BE2C (cell line): ENCODE measurements around the gene HTR7.

Source experiments
- DNase-seq: peaks from one replicate; pipeline ENCODE4 v3.0.0-alpha.2; 2020
- H3K27me3 ChIP-seq: fragments of 250-450 bp; sonication (Bioruptor Pico); 2 replicates; pipeline ENCODE4 v1.5.1; 2020; ENCODE audit warnings: mild to moderate bottlenecking
- H3K36me3 ChIP-seq: fragments of 250-450 bp; sonication (Bioruptor Pico); 2 replicates; pipeline ENCODE4 v1.5.1; 2020; ENCODE audit warnings: mild to moderate bottlenecking
- H3K4me1 ChIP-seq: fragments of 250-450 bp; sonication (Bioruptor Pico); 2 replicates; pipeline ENCODE4 v1.5.1; 2020
- H3K4me3 ChIP-seq: 2 replicates; pipeline ENCODE4 v1.5.1; 2011; ENCODE audit warnings: low read depth, low read length
- H3K9me3 ChIP-seq: fragments of 250-450 bp; sonication (Bioruptor Pico); 2 replicates; pipeline ENCODE4 v1.5.1; 2020
- CTCF ChIP-seq: IDR thresholded peaks from 2 replicates; pipeline ENCODE4 v1.5.1; 2012; ENCODE audit warnings: mild to moderate bottlenecking, low read depth, low read length

The HTR7 gene

GRCh38 chr10:90855126-90855525 is 2.7 kb downstream of the HTR7 start:
- H3K4me3 ChIP-seq = no peak overlapping the region
- no peaks in the 10 kb centered on the region for H3K36me3 ChIP-seq

GRCh38 chr10:90849956-90850749 is 7.7 kb downstream of the HTR7 start:
- Histone ChIP-seq H3K4me1 (no peaks in the 10 kb centered on the region), H3K36me3 (no peaks in the 10 kb centered on the region), H3K27me3 (peaks cover 17% of the 10 kb centered on the region), H3K9me3 (no peaks in the 10 kb centered on the region), H3K4me3 (no peak overlapping the region)
- DNase-seq = no peak
- no peak for TF ChIP-seq CTCF

More at GRCh38 chr10:90855126-90855525, 2.7 kb downstream of the HTR7 start:
- no peaks in the 10 kb centered on the region; the same call in 1 of the 2 replicates for H3K9me3 ChIP-seq
- DNase-seq = no peak
- H3K4me1 ChIP-seq = no peaks in the 10 kb centered on the region
- TF ChIP-seq CTCF = no peak
- H3K27me3 ChIP-seq = peaks cover 65% of the 10 kb centered on the region

DNA sequence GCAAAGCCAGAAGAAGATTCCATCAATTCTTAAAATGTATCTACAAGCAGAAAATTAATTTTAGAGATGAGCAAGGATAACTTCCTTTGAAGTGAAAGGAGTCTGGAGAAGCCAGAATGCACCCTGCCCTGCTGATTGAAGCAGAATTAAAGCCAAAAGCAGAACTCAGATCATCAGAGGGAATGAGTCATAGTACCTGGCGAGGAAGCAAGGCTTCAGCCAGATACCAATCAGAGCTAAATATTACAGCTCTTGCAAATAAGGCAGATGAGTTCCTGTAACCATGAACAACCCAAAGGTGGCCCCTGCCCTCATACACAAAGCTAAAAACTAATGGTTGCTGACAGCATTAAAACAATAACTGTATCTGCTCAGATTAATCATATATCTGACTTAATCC is 10.4 kb downstream of the HTR7 start:
- TF ChIP-seq CTCF = no peak
- Histone ChIP-seq H3K27me3 (peaks cover 4% of the 10 kb centered on the region; the same call in 1 of the 2 replicates), H3K9me3 (no peaks in the 10 kb centered on the region), H3K4me1 (no peaks in the 10 kb centered on the region), H3K36me3 (no peaks in the 10 kb centered on the region), H3K4me3 (no peak overlapping the region)
- DNase-seq = peak; percentile 15

DNA sequence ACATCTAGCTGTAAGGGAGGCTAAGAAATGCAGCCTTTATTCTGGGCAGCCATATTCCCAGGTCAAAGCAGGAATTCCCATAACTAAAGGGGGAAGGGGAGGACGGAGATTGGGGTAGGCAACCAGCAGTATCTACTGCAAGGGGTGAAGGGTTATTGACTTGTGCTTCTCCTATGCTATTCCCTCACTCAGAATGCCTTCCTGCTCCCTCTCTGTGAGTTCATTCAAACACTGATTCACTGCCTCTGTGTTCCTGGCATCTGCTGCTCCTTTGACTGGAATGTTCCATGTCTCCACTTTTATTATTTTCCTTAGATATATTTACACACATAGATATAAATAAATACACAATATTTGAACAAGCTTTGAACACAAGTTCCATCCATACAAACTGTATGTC is 11.1 kb downstream of the HTR7 start:
- no peak for DNase-seq
- Histone ChIP-seq H3K9me3 (no peaks in the 10 kb centered on the region), H3K27me3 (peaks cover 4% of the 10 kb centered on the region; the same call in 1 of the 2 replicates), H3K4me1 (no peaks in the 10 kb centered on the region), H3K36me3 (no peaks in the 10 kb centered on the region), H3K4me3 (no peak overlapping the region)
- no peak for TF ChIP-seq CTCF

GRCh38 chr10:90845726-90846125 is 12.1 kb downstream of the HTR7 start:
- no peaks in the 10 kb centered on the region for H3K36me3 ChIP-seq
- no peak for TF ChIP-seq CTCF

GRCh38 chr10:90842725-90843124 is 15.1 kb downstream of the HTR7 start:
- Histone ChIP-seq H3K27me3 (peaks cover 7% of the 10 kb centered on the region; the same call in 1 of the 2 replicates), H3K4me3 (no peak overlapping the region), H3K36me3 (no peaks in the 10 kb centered on the region), H3K4me1 (no peaks in the 10 kb centered on the region), H3K9me3 (no peaks in the 10 kb centered on the region)
- no peak for DNase-seq
- no peak for TF ChIP-seq CTCF

More at GRCh38 chr10:90845726-90846125, 12.1 kb downstream of the HTR7 start:
- H3K4me3 ChIP-seq = no peak overlapping the region
- H3K4me1 ChIP-seq = no peaks in the 10 kb centered on the region
- no peaks in the 10 kb centered on the region for H3K9me3 ChIP-seq
- peaks cover 7% of the 10 kb centered on the region; the same call in 1 of the 2 replicates for H3K27me3 ChIP-seq
- no peak for DNase-seq
